Prostate gland (tissue), 2 donors: Measurements from ENCODE around the gene MYO16. TPM values are rescaled to one million over a fixed set of nuclear protein-coding genes. Genes with fewer than 3 reads are reported as not detected.

Experiments
- DNase-seq: peaks from one replicate; pipeline ENCODE4 v3.0.0-alpha.2; 2019; ENCODE audit warnings: low spot score
- H3K27ac ChIP-seq, 2 donors: fragments of 200-600 bp; sonication (generic); 2 replicates each; pipeline ENCODE4 v1.5.1; 2017 to 2019
- H3K27me3 ChIP-seq: fragments of 200-600 bp; sonication (generic); replicated peaks from 2 replicates; pipeline ENCODE4 v1.5.1; 2019; ENCODE audit not compliant: insufficient read depth
- H3K36me3 ChIP-seq, 2 donors: fragments of 200-600 bp; sonication (generic); 1 replicate in 1 of 2; 2 replicates in 1 of 2; pipeline versions ENCODE4 v1.5.1 to v1.8.1; 2017 to 2019
- H3K4me1 ChIP-seq: fragments of 200-600 bp; sonication (generic); replicated peaks from 2 replicates; pipeline ENCODE4 v1.5.1; 2019
- H3K4me3 ChIP-seq, 2 donors: fragments of 200-600 bp; sonication (generic); 2 replicates each; pipeline ENCODE4 v1.5.1; 2017 to 2019
- H3K9me3 ChIP-seq: fragments of 200-600 bp; sonication (generic); 2 replicates; pipeline ENCODE4 v1.5.1; 2017
- CTCF ChIP-seq, 4 experiments: fragments of 200-600 bp in 2 of 4; fragments of 450-650 bp in 2 of 4; sonication (generic) in 2 of 4; IDR thresholded peaks; 1 replicate in 3 of 4; 2 replicates in 1 of 4; pipeline ENCODE4 v1.5.1; 2016 to 2019; ENCODE audit warnings: antibody characterized with exemption in 4 of 4, mild to moderate bottlenecking in 2 of 4, moderate library complexity in 2 of 4
- POLR2A ChIP-seq: fragments of 450-650 bp; IDR thresholded peaks from one replicate; pipeline ENCODE4 v1.6.1; 2016; ENCODE audit warnings: antibody characterized with exemption, mild to moderate bottlenecking
- POLR2AphosphoS5 ChIP-seq: sonication (generic); formaldehyde crosslinking; IDR thresholded peaks from one replicate; pipeline ENCODE4 v1.6.1; 2017; ENCODE audit warnings: antibody characterized with exemption
- WGBS: methylation state at CpG from one replicate; pipeline ENCODE4 v1.1.5; 2018; 5-methylcytosine and 5-hydroxymethylcytosine counted together
- intact Hi-C: fragments of 100-400 bp; cut with DNase I; formaldehyde crosslinking; loops from one replicate; pipeline ENCODE4 v1.14.2; 2022
- total RNA-seq, 2 donors: library from RNA; depleted of rRNA; stranded (reverse); fragments of >200 nt; gene quantifications; one replicate each; pipeline ENCODE4 v1.1.0, GENCODE V29; 2016

MYO16 gene
- total RNA-seq, 2 donors from 2014 or later = 0.14 to 0.85 TPM

- intact Hi-C loops = no loop called here
- Histone ChIP-seq H3K9me3 (no peaks in the 10 kb centered on the region), H3K27me3 (no peaks in the 10 kb centered on the region), H3K4me1 (no peaks in the 10 kb centered on the region), H3K4me3 (no peak overlapping the region), H3K36me3 (no peaks in the 10 kb centered on the region), H3K27ac (no peak overlapping the region)
- no peak for DNase-seq
- TF ChIP-seq POLR2AphosphoS5 (no peak), POLR2A (no peak), CTCF (IDR thresholded peaks at IDR 0.05) (no peak)
- WGBS = 67% methylated on average over 5 of the region's 5 CpGs
These were observed 598.0 kb downstream of the MYO16 start for GRCh38 chr13:109227344-109227940.

GRCh38 chr13:109228211-109228610 lies 598.8 kb downstream of the MYO16 start:
- H3K9me3 ChIP-seq = no peaks in the 10 kb centered on the region
- no peaks in the 10 kb centered on the region for H3K36me3 ChIP-seq
- DNase-seq = no peak
- no peaks in the 10 kb centered on the region for H3K4me1 ChIP-seq
- H3K4me3 ChIP-seq = no peak overlapping the region
- H3K27me3 ChIP-seq = no peaks in the 10 kb centered on the region
- no peak for TF ChIP-seq POLR2AphosphoS5
- intact Hi-C loops = no loop called here
- H3K27ac ChIP-seq = no peak overlapping the region
- WGBS = 96% methylated on average over 3 of the region's 3 CpGs

- Histone ChIP-seq H3K4me3 (no peak overlapping the region), H3K9me3 (no peaks in the 10 kb centered on the region), H3K27ac (no peak overlapping the region), H3K36me3 (no peaks in the 10 kb centered on the region), H3K27me3 (no peaks in the 10 kb centered on the region), H3K4me1 (no peaks in the 10 kb centered on the region)
- 96% methylated on average over 1 of the region's 1 CpG for WGBS
- intact Hi-C loops = no loop called here
- no peak for DNase-seq
- TF ChIP-seq CTCF (IDR thresholded peaks at IDR 0.05) (no peak), POLR2A (no peak), POLR2AphosphoS5 (no peak)
These were observed 602.5 kb downstream of the MYO16 start for GRCh38 chr13:109231888-109232287.

GRCh38 chr13:109233293-109233692 lies 603.9 kb downstream of the MYO16 start:
- no peak for DNase-seq
- intact Hi-C loops = no loop called here

GRCh38 chr13:109235901-109236300 lies 606.5 kb downstream of the MYO16 start:
- Histone ChIP-seq H3K27me3 (no peaks in the 10 kb centered on the region), H3K9me3 (no peaks in the 10 kb centered on the region)
- 54% methylated on average over 6 of the region's 6 CpGs for WGBS

More at GRCh38 chr13:109233293-109233692, 603.9 kb downstream of the MYO16 start:
- Histone ChIP-seq H3K4me1 (no peaks in the 10 kb centered on the region), H3K9me3 (no peaks in the 10 kb centered on the region), H3K27ac (no peak overlapping the region), H3K4me3 (no peak overlapping the region), H3K36me3 (no peaks in the 10 kb centered on the region), H3K27me3 (no peaks in the 10 kb centered on the region)
- WGBS = 94% methylated on average over 5 of the region's 5 CpGs
- TF ChIP-seq POLR2A = no peak

More at GRCh38 chr13:109235901-109236300, 606.5 kb downstream of the MYO16 start:
- Histone ChIP-seq H3K4me1 (no peaks in the 10 kb centered on the region), H3K4me3 (no peak overlapping the region), H3K36me3 (no peaks in the 10 kb centered on the region), H3K27ac (no peak overlapping the region)
- intact Hi-C loops = no loop called here
- no peak for DNase-seq
- TF ChIP-seq POLR2A = no peak
- no peak for TF ChIP-seq CTCF (IDR thresholded peaks at IDR 0.05)
- no peak for TF ChIP-seq POLR2AphosphoS5
